Stimulated activated CD4-positive, alpha-beta T cell treated with anti-CD3 and anti-CD28 coated beads, Interleukin-4, amount 100 ng/mL, for 24 hours (primary cell): ENCODE data around the gene FAM241A.
"Not testable (repeated sequence)": the region's sequence is repeated elsewhere in the genome, so short reads cannot be mapped to it uniquely, and the experiment has no call there.

Experiments used
- DNase-seq: peaks from one replicate; pipeline ENCODE4 v3.0.0-alpha.2; 2020

FAM241A gene

DNA sequence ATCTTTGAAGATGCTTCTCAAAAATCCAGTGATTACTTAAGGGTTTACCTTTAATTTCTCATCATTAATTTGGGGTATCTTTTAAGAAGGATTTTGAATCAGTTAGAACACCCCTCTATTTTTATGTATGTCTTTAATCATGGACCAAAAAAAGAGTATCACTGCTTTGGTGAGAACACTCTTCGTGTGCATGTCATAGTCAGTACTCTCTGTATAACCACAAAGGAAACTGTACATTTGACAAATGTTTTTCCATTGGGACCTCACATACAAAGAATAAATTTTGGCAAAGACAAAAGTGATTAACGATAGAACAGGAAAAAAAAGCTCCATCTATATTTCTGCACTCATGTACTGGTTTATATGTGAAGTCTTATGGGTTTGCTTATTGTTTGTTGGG is 31.3 kb downstream of the FAM241A start:
- DNase-seq: no peak

GRCh38 chr4:112178741-112179140 is 33.5 kb downstream of the FAM241A start:
- DNase-seq: not testable (repeated sequence)

- DNase-seq: no peak
Observed at GRCh38 chr4:112181358-112182000, 36.2 kb downstream of the FAM241A start.

GRCh38 chr4:112182604-112183003 is 37.4 kb downstream of the FAM241A start:
- DNase-seq: no peak

- DNase-seq: no peak
Observed at GRCh38 chr4:112183252-112183651, 38.0 kb downstream of the FAM241A start.

GRCh38 chr4:112184438-112184837 is 39.2 kb downstream of the FAM241A start:
- no peak for DNase-seq

DNA sequence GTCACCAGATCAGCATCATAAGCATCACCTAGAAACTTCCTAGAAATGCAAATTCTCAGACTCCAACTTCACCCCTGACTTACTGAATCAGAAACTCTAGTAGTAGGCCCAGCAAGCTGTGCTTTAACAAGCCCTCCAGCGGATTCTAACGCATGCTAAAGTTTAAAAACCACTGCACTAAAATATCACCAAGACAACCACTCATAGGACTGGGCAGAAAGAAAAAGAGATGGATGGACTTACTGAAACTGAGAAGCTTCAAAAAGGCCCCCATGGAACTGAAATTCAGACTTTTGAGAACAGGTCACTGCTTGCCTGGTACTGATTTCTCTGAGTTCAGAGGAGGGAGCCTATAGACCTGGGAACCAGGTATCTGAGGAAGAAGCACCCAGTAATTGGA is 40.1 kb downstream of the FAM241A start:
- no peak for DNase-seq

DNA sequence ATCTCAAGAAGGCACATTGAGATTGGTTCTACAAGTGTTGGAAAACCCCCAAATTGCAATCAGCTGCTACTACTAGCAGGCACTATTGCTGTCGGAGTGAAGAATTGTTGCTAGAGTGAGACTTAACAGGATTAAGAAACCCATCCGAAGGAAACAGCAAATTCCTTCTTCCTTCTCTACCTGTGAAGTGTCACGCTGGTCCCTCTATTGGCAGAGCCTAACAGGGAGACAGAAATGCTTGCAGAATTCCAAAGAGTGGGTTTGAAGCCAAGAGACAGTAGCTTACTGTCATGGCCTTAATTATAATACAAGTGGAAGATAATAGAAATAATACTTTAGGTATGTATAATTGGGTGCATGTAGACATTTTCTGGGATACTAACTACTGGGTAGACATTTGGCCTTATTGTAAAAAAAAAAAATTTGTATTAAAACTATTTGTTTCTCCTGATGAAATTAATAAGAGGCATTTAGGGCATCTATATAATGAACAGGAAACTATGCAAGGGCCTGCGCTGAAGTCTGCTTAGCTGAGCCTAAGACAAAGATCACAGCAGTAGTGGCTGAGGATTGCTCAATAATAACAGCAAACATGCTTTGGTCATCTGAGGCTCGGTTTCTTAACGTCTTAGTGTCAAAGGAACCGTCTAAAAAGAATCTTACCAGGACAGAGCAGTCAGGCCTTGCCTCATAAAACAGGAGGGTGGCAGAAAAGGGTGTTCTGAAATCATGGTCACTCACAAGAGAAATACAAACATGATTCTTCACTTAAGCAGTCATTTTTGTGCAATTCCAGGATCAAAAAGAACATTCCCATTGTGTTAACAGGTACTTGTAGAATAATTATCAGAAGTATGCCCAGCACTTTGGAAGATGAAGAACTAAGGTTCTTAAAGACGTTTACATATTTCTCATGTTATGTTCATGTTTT is 40.8 kb downstream of the FAM241A start:
- no peak for DNase-seq

DNA sequence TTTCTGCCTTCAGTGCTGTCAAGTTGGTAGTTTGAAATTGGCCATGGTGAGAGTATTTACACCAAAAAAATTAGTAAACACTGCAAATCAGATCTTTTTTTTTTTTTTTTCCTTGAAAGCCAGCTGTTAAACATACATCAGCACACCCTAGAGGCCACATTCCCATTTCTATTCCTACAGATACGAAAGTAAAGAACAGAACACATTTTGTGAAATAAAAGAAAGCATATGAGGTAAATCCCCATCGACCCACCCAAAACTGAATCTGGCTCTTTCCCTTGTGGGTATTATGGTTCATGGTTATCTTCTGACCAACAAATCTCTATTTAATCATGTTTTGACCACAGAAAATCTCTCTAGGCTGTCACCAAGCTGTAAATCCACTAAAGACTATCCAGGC is 44.5 kb downstream of the FAM241A start:
- DNase-seq: no peak

GRCh38 chr4:112190684-112191083 is 45.4 kb downstream of the FAM241A start:
- no peak for DNase-seq

GRCh38 chr4:112196461-112196860 is 51.2 kb downstream of the FAM241A start:
- DNase-seq: no peak

DNA sequence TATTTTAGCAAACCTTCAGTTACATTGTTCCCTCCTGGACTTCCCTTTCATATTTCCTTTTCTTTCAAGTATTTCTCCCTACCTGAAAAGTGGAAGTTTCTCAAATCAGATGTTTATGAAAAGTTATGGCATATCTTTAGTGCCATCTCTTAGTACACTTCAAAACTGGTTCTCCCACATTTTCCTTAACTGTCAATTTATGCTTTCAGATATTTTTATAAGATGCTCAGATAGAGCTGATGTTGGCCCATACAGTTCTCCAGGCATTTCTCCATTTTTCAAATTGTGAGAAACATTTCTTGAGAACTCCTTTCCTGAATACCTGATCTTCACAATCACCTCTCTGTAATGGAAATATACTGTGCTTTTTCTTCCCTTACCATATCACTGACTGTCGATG is 53.8 kb downstream of the FAM241A start:
- no peak for DNase-seq

DNA sequence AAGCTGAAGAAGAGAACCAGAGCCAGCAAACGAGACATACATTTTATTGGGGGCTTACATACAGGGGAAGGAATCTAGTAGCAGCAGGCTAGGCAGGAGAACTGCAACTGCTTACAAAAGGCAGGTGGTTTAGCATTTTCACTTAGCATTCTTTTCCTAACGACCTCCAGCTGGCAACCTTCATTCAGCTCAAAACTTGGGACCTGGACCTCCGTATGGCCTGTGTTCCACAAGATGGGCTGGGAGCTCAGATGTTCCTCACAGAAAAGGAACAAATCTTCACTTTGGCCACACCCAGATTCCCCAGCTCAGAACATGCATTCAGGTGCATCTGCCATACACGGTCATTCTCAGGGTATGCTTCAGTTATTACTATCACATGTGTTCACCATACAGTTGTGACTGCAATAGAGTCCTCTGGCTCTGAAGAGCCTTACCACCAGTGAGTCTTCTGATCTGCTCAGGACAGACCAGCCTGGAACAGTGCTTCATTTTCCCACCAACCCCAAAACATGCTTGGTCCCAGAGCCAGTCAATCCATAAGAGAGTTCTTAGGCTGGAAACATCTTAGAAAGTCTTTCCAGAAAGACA is 56.8 kb downstream of the FAM241A start:
- DNase-seq: no peak

DNA sequence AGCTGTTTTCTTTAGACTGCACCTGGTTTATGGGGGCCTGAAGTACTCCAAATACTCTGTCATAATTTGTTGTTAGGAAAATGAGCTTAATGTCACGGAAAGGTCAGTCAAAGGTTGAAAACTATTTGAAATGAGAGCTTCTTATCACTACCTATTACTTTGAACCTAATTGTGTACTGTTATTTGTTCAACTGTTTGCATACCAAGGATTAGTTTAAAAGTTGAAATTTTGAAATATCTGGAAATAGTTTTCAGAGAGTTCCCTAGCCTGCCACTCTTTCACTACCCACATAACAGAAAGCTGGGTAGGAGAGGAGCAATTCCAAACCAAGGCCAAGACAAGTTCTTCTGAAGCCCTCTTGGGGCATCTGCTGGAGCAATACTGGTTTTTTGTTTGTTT is 58.3 kb downstream of the FAM241A start:
- DNase-seq: no peak

DNA sequence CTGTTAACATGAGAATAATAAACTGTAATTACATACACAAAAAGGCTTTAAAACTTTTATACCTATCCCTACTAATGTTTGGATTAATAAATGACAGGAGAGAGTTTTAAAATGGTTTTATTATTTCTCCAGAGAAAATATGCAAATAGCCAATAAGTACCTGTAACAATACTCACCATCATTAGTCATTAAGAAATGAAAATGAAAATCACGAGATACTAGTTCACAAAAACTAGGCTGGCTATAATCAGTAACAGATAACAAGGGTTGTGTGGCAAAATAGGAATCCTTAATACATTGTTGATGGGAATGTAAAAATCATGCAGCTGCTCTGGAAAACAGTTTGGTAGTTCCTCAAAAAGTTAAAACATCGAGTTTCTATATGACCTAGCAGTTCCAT is 61.2 kb downstream of the FAM241A start:
- DNase-seq: no peak

GRCh38 chr4:112208137-112209095 is 63.2 kb downstream of the FAM241A start:
- not testable (repeated sequence) for DNase-seq

DNA sequence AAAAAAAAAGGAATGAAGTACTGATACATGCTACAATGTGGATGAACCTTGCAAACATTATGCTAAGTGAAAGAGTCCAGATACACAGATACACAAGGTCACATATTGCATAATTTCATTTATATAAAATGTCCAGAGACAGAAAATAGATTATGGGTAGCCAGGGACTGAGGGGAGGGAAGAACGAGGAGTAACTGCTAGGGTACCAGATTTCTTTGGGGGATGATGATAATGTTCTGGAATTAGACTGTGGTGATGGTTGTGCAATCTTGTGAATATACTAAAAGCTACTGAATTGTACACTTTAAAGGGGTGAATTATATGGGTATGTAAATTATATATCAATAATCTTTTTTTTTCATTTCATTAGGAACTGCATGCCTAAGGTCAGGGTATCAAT is 65.5 kb downstream of the FAM241A start:
- no peak for DNase-seq

- no peak for DNase-seq
Observed at GRCh38 chr4:112213091-112213490, 67.8 kb downstream of the FAM241A start.

DNA sequence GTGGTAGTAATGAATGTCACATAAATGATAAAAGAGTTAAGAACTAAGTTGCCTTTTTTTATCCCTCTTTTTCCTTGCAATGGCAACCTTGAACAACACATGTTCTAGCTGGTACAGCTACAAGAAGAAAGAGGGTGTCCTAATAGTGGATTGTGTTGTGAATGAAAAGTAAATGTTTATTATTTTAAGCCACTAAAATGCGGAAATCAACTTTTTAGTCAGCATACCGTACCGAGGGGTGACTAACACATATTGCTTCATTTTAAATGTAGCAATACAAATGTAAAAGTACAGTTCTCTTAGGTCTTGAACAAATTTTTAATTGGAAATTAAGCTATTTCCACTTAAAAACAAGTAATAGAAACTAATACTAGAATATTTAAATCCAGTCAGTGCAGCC is 68.6 kb downstream of the FAM241A start:
- no peak for DNase-seq

DNA sequence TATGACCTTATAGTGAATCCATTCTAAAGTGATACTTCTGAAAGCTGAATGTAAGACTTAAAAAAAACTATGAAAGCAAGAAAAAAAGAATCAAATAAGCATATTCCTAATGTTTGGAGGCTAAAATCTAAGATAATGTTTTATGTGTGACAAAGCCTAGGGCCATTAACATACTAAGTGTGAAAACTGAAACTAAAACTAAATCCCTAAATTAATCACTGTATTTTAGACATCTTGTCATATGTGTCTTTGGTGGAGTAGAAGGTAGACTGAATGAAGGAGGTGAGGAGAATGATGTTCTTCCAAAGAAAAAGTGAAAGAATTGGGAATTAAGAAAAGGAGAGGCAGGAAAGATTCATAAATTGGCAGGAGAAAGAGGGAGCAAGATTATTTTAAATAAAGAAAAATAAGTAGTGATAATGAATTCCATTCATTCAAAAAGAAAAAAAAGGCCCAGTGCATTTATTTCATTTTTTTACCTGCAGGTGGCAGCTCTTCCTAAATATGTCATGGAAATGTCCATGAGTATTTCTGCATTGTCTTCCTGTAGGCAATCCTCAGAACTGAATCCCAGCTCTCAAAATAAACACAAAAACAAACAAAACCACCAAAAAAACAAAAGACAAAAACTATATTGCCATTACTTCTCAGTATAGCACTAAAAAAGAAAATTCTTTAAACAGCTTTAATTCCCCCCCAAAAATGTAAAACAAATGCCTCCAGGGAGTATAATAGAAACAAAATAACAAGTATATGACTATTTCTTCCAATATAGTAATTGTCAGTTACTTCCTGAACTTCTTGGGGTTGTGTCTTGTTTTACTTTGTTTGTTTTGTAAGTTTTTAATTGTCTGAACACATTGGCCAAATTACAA is 69.4 kb downstream of the FAM241A start:
- DNase-seq: no peak

- no peak for DNase-seq
Observed at GRCh38 chr4:112219826-112220366, 74.6 kb downstream of the FAM241A start.
